Fibroblast of peridontal ligament (primary cell): Measurements from ENCODE around the gene GPX5.

Experiments used
- DNase-seq: peaks from one replicate; pipeline ENCODE4 v3.0.0-alpha.2; 2010; ENCODE audit errors: extremely low read depth

The GPX5 gene

GRCh38 chr6:28555136-28555535 is 29.5 kb downstream of the GPX5 start:
- no peak for DNase-seq

DNA sequence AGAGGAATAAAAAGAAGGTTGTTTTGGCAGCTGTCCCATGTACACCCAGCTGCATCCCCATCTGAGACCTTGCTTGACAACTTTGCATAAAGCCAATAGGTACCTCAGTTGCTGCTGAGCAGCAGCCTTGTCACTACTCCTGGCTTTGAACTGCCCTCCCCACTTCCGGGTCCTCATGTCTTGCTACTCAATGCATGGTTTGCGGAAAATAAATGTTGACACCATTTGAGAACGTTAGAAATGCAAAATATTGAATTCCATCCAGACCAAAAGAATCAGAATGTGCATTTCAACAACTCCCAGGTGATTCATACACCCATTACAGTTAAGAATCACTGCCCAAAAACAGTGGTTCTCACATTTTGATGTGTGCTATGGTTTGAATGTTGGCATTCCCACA is 32.9 kb downstream of the GPX5 start:
- DNase-seq = no peak

DNA sequence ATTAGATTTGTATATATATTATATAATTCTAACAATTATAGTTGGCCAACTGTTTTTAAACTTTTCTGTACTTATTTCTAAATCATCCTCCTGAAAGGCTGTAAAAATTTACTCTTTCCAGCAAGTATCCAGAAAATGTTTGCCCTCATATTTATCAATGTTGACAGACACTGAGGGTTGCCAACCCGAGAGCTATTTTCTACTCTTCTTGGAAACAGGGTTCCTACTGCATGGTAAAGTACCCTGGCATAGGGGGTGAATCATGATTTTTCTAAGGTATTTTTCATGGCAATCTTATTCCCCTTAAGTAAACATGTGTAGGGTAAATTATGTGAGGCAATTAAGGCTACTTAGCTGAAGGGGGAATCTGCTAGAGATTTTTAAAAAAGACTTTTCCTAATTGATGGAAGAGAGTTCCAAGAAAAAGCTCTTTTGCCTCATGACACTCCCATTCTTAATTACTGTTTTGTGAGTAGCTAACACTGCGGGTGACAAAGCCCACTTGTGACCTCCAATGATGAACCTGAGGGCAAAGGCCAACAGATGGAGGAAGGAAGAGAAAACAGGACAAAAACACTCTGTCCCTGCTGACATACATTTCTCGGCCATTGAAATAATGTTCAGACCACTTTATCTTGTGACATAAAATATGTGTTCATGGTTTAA is 37.9 kb downstream of the GPX5 start:
- DNase-seq = no peak

DNA sequence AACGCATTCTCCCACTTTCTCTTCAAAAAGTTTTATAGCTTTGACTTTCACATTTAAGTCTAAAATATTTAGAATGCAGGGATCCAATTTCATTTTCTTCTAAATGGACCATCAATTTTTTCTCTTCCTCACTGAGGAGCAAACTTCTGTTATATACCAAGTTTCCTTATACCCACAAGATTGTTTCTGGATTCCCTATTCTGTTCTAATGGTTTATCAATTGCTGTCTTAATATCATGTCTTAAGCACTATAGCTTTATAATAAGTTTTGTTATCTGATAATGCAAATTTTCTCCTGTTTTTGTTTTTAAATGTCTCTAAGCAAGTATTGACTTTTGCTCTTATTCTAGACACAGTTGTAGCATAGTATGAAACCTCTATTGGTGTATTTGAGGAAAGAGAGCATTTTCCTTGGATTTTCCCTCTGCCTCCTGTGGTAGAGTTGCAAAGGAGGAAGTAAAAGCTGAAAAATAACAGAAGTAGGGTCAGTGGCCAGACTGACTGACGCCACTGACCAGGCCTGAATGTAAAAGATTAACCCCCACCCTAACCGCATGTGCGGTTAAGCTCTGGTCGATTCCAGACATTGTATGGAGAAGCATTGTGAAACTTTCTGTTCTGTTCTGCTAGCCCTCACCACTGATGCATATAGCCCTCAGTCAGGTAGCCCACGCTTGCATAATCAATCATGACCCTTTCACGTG is 40.3 kb downstream of the GPX5 start:
- no peak for DNase-seq

GRCh38 chr6:28566527-28567252 is 41.0 kb downstream of the GPX5 start:
- DNase-seq = no peak

GRCh38 chr6:28567506-28567905 is 41.8 kb downstream of the GPX5 start:
- DNase-seq = no peak

- no peak for DNase-seq
Observed at GRCh38 chr6:28568515-28569108, 42.9 kb downstream of the GPX5 start.

DNA sequence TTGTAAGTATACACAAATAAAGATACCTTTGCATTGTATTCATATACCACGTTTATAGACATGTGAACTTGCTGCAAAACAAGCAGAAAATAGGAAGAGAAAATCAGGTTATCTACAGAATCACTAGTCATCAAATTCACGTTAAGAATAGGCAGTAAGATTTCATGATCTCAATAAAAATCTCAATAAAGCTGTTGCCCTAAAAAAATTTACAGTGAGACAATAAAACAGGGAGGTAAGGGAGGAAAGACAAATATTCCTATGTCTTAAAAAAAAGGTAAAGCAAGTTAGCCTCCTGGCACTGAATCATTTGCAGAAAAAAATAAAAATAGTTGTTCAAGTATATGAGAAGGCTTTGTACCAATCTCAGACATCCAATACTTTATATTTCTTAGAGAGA is 44.1 kb downstream of the GPX5 start:
- DNase-seq = no peak

DNA sequence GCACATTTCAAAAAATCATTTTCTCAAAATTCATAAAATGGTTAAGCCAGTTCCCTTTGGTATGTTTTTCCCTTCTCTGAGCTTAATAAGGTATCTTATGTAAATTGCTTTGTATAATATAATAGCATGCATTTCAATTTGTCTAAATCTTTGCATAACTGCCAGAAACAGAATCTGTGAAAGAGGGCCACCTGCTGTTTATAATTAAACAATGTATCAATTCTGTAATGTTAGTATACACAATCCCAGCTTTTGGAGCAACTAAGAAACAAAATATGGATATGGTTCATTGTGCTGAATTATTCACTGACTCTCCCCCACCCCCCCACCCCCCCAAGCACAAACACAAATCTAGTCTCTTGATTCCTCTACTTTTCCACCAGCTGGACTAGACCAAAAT is 54.8 kb downstream of the GPX5 start:
- DNase-seq = no peak

- DNase-seq = no peak
Observed at GRCh38 chr6:28583463-28583862, 57.8 kb downstream of the GPX5 start.
